Omental fat pad (tissue), 4 donors: ENCODE measurements around the gene PTAFR. TPM values are rescaled to one million over a fixed set of nuclear protein-coding genes. Genes with fewer than 3 reads are reported as not detected.

ENCODE experiments used
- ATAC-seq: fragments of 150-250 bp; one replicate; pipeline ENCODE4 v1.9.1; 2016; ENCODE audit warnings: mild to moderate bottlenecking, moderate library complexity; ENCODE audit not compliant: low FRiP score
- DNase-seq: peaks from one replicate; pipeline ENCODE4 v3.0.0-alpha.2; 2019; ENCODE audit warnings: low spot score
- total RNA-seq, 4 donors: library from RNA; depleted of rRNA; stranded (reverse); fragments of >200 nt; gene quantifications; one replicate each; pipeline ENCODE4 v1.1.0, GENCODE V29; 2016
- TF ChIP-seq, protein P1 (sequence below), 3 donors: fragments of 450-650 bp; IDR thresholded peaks; one replicate each; pipeline ENCODE4 v1.5.1; 2016 to 2017; ENCODE audit warnings: antibody characterized with exemption in 3 of 3, mild to moderate bottlenecking in 3 of 3, moderate library complexity in 2 of 3

The PTAFR gene
- total RNA-seq, 4 donors from 2014 or later: 8.2 to 28.3 (median 19.0) TPM

DNA sequence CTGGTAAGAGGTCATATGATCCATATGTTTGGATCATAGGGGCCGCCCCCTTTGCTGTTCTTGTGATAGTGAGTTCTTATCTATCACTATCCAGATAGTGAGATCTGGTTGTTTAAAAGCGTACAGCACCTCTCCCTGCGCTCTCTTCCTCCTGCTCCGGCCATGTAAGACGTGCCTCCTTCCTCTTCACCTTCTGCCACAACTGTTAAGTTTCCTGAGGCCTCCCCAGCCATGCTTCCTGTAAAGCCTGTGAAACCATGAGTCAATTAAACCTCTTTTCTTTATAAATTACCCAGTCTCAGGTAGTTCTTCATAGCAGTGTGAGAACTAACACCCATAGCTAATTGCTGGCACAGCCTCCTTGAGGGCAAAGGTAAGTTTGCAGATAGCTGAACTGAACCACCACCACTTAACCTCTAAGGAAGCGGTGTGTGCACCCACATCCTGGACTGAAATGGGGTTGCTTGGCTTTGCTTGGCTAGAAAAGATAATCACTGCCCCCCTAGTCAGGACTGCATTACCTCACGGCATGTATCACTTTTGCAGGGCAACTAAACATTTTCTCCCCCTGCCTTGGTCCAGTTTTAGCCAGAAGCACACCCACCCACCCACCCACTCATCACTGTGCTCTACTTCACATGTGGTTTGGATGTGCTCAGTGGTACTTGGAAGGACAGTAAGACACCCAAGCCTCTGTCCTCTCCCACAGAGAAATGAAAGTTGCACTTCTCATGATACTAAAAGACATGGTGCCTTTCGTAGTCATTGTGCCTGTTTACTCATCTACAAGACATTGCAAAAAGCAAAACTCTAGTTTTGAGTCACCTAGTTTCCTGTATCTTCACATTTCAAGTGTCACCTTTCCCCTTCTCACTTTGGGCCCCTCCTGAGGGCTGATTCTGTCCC lies 23.1 kb upstream of the PTAFR start:
- no peak for ATAC-seq
- DNase-seq: no peak
- TF ChIP-seq, protein P1, sequence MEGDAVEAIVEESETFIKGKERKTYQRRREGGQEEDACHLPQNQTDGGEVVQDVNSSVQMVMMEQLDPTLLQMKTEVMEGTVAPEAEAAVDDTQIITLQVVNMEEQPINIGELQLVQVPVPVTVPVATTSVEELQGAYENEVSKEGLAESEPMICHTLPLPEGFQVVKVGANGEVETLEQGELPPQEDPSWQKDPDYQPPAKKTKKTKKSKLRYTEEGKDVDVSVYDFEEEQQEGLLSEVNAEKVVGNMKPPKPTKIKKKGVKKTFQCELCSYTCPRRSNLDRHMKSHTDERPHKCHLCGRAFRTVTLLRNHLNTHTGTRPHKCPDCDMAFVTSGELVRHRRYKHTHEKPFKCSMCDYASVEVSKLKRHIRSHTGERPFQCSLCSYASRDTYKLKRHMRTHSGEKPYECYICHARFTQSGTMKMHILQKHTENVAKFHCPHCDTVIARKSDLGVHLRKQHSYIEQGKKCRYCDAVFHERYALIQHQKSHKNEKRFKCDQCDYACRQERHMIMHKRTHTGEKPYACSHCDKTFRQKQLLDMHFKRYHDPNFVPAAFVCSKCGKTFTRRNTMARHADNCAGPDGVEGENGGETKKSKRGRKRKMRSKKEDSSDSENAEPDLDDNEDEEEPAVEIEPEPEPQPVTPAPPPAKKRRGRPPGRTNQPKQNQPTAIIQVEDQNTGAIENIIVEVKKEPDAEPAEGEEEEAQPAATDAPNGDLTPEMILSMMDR (IDR thresholded peaks at IDR 0.05): no peak

DNA sequence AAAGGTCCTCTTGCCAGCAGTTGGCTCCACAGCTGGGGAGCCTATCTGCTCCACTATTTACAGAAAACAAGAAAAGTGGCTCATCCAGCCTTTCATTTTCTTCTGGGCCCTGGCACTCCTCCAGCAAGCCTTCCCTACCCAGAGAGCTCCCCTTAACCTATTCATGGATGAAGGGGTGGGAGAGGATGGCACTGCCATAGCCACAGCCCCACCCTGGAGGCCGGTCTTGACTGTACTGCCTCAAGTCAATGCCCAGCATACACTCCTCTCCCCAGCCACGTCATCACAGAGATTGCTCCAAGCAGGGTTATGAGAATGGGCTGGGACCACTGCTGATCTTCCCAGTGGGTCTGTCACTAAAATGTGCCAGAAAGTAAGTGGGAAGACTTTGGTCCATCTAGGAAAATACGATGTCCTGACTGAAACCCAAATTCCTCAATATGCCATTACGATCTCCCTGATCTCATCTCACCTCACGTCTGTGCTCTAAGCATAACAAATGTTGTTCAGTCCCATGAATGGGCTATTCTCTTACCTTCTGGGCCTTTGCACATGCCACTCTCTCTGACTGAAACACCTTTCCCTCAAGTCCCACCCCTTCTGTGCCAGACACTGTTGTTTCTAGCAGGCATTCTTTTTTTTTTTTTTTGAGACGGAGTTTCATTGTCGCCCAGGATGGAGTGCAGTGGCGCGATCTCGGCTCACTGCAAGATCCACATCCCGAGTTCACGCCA lies 21.4 kb upstream of the PTAFR start:
- DNase-seq (no peak), ATAC-seq (no peak)
- TF ChIP-seq, protein P1 (IDR thresholded peaks at IDR 0.05): no peak

DNA sequence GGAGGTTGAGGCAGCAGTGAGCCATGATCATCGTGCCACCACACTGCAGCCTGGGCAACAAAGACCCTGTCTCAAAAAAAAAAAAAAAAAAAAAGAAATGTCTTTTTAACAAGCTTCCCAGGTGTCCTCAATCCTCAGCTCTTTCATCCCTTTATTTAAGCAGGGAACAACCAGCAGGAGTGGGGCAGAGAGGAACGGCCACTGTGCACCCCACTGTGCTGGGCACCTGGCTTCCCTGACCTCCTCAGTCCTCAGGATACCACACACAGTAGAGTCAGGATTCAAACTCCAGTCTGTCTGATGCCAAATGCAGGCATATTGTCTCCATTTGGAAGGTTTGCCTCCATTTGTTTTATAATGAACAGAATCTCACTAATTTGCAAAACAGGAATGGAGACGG lies 19.8 kb upstream of the PTAFR start:
- TF ChIP-seq, protein P1 (IDR thresholded peaks at IDR 0.05): no peak
- ATAC-seq (no peak), DNase-seq (no peak)

DNA sequence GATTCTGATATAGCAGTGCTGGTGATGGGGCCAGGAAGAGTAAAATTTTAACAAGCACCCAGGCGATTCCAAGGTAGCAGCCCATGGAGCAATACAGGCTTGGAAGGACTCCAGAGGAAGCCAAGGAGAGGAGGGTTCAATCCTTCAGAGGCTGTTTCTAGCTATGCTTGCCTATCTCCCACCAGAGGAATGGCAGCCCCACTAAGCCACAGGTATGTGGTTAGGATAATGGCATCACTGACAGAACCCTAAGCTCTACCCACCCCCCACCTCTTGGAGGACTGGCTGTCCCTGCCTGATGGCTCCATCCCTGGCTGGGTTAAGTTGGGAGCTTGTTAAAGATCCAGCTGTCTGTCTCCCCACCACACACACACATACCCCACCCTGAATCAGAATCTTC lies 19.3 kb upstream of the PTAFR start:
- DNase-seq (no peak), ATAC-seq (no peak)
- TF ChIP-seq, protein P1 (IDR thresholded peaks at IDR 0.05): no peak

DNA sequence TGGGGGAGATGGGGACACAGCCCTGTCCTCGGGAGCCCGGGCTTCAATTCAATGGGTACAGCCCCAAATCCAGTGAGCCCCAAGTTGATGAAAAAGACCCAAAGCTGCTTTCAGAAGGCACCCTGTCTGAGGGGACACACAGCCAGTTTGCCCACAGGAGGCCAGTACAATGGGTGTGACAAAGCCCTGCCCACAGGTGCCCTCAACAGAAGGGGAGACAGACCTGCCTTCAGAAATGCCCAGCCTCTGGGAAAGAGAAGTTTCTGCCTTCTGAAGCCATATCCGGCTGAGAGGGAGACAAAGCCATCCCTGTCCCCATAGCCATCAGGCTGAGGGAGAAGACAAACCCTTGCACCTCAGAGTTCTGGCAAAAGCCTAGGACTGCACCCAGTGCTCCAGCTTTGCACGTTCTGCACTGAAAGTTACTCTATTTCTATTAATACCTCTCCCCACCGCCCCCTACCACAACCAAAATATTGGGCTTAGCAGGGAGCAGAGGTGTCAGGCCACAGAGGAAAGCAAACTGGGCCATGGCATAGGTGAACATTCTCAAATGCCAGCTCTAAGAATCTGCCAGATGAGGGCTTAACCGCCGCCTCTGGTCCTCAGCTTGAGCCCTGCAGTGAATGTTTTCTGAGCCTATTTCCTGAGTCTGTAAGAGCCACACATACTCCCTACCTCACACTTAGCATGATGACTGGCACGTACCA lies 18.0 kb upstream of the PTAFR start:
- ATAC-seq (no peak), DNase-seq (no peak)
- TF ChIP-seq, protein P1 (IDR thresholded peaks at IDR 0.05): no peak

DNA sequence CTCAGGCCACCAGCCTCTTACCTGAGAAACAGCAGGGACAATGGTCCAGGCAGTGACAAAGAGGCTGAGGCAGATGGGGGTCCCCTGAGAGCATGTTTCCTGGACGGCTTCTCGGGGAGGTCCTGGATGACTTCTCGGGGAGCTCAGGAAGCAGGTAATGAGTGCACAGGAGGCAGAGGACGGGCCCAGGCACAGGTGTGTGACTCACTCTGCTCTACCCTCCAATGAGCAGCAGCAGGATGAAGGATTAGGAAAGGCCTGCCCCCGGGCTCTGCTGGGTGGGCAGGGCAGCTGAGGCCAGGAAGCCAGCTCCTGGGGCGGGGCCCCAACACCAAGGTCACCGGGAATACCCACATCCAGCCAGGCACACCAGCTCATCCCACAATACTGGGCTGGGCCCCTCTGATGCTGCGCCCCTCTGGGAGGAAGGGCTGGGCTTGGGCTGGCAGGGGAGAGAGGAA lies 17.2 kb upstream of the PTAFR start:
- TF ChIP-seq, protein P1 (IDR thresholded peaks at IDR 0.05): no peak
- ATAC-seq (peak; percentile 46), DNase-seq (no peak)
